K562 (cell line): ENCODE measurements around the gene ARHGDIA. TPM values are rescaled to one million over a fixed set of nuclear protein-coding genes. Genes with fewer than 3 reads are reported as not detected.

Experiments used
- BMI1 ChIP-seq: fragments of 150-350 bp; IDR thresholded peaks from 2 replicates; pipeline ENCODE4 v1.6.1; 2014; ENCODE audit warnings: low read length
- CHD2 ChIP-seq: IDR thresholded peaks from 2 replicates; pipeline ENCODE4 v1.6.1; 2011; ENCODE audit warnings: low read depth, low read length
- ESRRA ChIP-seq: fragments of 450-650 bp; IDR thresholded peaks from 2 replicates; pipeline ENCODE4 v1.6.1; 2014; ENCODE audit warnings: low read depth, mild to moderate bottlenecking, moderate library complexity, borderline replicate concordance
- FOXJ2 ChIP-seq: fragments of 200-800 bp; sonication (Bioruptor generic); IDR thresholded peaks from 2 replicates; pipeline ENCODE4 v1.6.1; 2016; ENCODE audit warnings: missing genetic modification characterization, missing compliant biosample characterization
- HLTF ChIP-seq: fragments of 450-650 bp; IDR thresholded peaks from 2 replicates; pipeline ENCODE4 v1.6.1; 2016
- HMBOX1 ChIP-seq: sonication (generic); IDR thresholded peaks from 2 replicates; pipeline ENCODE4 v1.6.1; 2016
- KDM1A ChIP-seq, 2 experiments: fragments of 450-650 bp; IDR thresholded peaks; 2 replicates each; pipeline ENCODE4 v1.6.1; 2016; ENCODE audit warnings: mild to moderate bottlenecking in 2 of 2
- NCOA6 ChIP-seq: fragments of 450-650 bp; IDR thresholded peaks from 2 replicates; pipeline ENCODE4 v1.6.1; 2017; ENCODE audit warnings: mild to moderate bottlenecking
- NFE2L1 ChIP-seq: fragments of 450-650 bp; IDR thresholded peaks from 2 replicates; pipeline ENCODE4 v1.6.1; 2016; ENCODE audit warnings: missing genetic modification characterization, low read depth, mild to moderate bottlenecking, missing compliant biosample characterization, moderate library complexity, borderline replicate concordance
- NFIX ChIP-seq: fragments of 250-450 bp; sonication (Bioruptor Pico); IDR thresholded peaks from 2 replicates; pipeline ENCODE4 v1.4.0; 2020; ENCODE audit warnings: low read depth, mild to moderate bottlenecking, moderate library complexity
- RBM34 ChIP-seq: fragments of 200-400 bp; formaldehyde crosslinking; IDR thresholded peaks from 2 replicates; pipeline ENCODE4 v1.6.1; 2018; ENCODE audit warnings: low read length, borderline replicate concordance; ENCODE audit not compliant: insufficient read depth
- TAF9B ChIP-seq: fragments of 450-650 bp; IDR thresholded peaks from 2 replicates; pipeline ENCODE4 v1.6.1; 2018; ENCODE audit warnings: mild to moderate bottlenecking; ENCODE audit not compliant: partially characterized antibody
- TBP ChIP-seq: optimal IDR thresholded peaks from 2 replicates; pipeline ENCODE3; 2011; ENCODE audit warnings: low read depth, low read length, improper control_type of control experiment
- TRIM24 ChIP-seq, 2 experiments: fragments of 450-650 bp; IDR thresholded peaks; 2 replicates each; pipeline ENCODE4 v1.6.1; 2016
- ZFP1 ChIP-seq: fragments of 450-650 bp; formaldehyde crosslinking; IDR thresholded peaks from 2 replicates; pipeline ENCODE4 v1.4.0; 2020; ENCODE audit warnings: mild to moderate bottlenecking, mixed read lengths
- ZKSCAN1 ChIP-seq: fragments of 150-350 bp; IDR thresholded peaks from 2 replicates; pipeline ENCODE4 v1.6.1; 2016; ENCODE audit warnings: low read depth, low read length
- ZNF12 ChIP-seq: sonication (generic); formaldehyde crosslinking; IDR thresholded peaks from 2 replicates; pipeline ENCODE4 v1.4.0; 2020; ENCODE audit warnings: mild to moderate bottlenecking, missing genetic modification reagents
- ZNF184 ChIP-seq: sonication (generic); formaldehyde crosslinking; IDR thresholded peaks from 2 replicates; pipeline ENCODE4 v1.5.0; 2020; ENCODE audit warnings: missing genetic modification reagents
- ZNF224 ChIP-seq: sonication (generic); formaldehyde crosslinking; IDR thresholded peaks from 2 replicates; pipeline ENCODE4 v1.8.0; 2022; ENCODE audit warnings: mild to moderate bottlenecking, missing genetic modification reagents
- ZNF583 ChIP-seq: fragments of 250-450 bp; sonication (Bioruptor Pico); IDR thresholded peaks from 2 replicates; pipeline ENCODE4 v1.4.0; 2020
- ZNF696 ChIP-seq: fragments of 250-450 bp; sonication (Bioruptor Pico); conservative IDR thresholded peaks from 2 replicates; pipeline ENCODE4 v1.4.0; 2020; ENCODE audit warnings: mild to moderate bottlenecking, moderate library complexity
- ZZZ3 ChIP-seq: fragments of 450-650 bp; IDR thresholded peaks from 2 replicates; pipeline ENCODE4 v1.6.1; 2016; ENCODE audit warnings: antibody characterized with exemption, mild to moderate bottlenecking, moderate library complexity
- polyA plus RNA-seq, 8 experiments: library from polyadenylated mRNA; depleted of rRNA in 4 of 8; stranded (reverse) in 5 of 8; unstranded in 3 of 8; fragments of >200 nt; fragmentation: Nextera tagmentation in 2 of 8; fragmentation: Illumina TruSeq in 1 of 8; extraction: Ambion mirVana in 2 of 8; extraction: Trizol in 1 of 8; gene quantifications; 2 replicates each; pipeline versions ENCODE4 v1.2.1 to v1.2.3, GENCODE V29; 2011 to 2014; ENCODE audit warnings: inconsistent platforms in 1 of 8, missing spikeins in 1 of 8
- total RNA-seq, 7 experiments: library from RNA; depleted of rRNA in 6 of 7; stranded (reverse); fragments of >200 nt in 6 of 7; fragmentation: Illumina TruSeq in 2 of 7; extraction: Trizol in 2 of 7; gene quantifications; 2 replicates each; pipeline versions ENCODE4 v1.2.1 to v1.2.3, GENCODE V29; 2011 to 2021; ENCODE audit warnings: low replicate concordance in 1 of 7
- TF ChIP-seq, protein P1 (sequence below): sonication (generic); formaldehyde crosslinking; IDR thresholded peaks from 2 replicates; pipeline ENCODE4 v1.8.0; 2023; ENCODE audit warnings: mild to moderate bottlenecking, missing genetic modification reagents
- TF ChIP-seq, protein P2 (sequence below): fragments of 250-450 bp; sonication (Bioruptor Pico); IDR thresholded peaks from 2 replicates; pipeline ENCODE4 v1.8.0; 2022; ENCODE audit warnings: inconsistent platforms

ARHGDIA gene
- total and polyA plus RNA-seq, 9 of the 15 experiments (the other 6 are each of a cell fraction or from before 2014, with no cell fraction given): 9.6 to 340 (median 97.6) TPM

DNA sequence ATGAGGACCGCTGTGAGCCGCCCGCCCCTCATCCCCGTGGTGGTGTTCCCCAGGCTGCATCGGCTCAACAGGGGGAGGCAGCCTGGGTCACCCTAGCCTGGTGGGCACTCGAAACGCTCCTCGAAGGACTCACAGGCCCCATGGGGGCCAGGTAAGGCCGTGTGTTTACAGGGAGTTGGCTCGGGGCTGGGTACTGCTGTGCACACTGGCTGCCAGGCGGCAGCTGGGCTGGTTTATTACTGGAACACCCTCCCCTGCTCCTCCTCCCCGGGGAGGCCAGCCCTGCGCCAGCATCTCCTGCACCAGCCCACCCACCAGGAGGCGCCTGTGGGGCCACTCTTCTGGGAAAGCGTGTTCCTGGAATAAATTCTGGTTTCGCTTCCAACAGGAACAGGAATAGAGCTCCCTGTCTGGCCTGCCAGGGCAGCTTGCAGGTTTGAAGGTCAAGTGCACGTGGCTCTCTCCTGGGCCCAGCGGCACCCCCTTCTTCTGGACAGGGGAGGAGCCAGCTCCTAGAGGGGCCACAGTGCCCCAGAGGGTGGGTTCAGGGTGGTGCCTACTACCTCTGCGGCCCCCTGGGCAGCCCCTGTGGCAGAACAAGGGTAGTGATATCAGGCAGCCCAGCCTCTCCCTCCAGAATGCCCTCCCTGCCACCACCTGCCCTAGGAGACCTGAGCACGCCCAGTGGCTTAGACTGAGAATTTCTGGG lies 49.4 kb downstream of the ARHGDIA start (continued):
- TF ChIP-seq HMBOX1: no peak
- TF ChIP-seq BMI1: no peak
- TF ChIP-seq FOXJ2 (tag): no peak
- no peak for TF ChIP-seq NCOA6
- TF ChIP-seq ZNF696 (CRISPR knock-in tag): no peak
- TF ChIP-seq TRIM24 (IDR thresholded peaks at IDR 0.05): peak in 1 of 2 experiments; percentile 27; a peak in 1 of 4 replicates
- peak; percentile 98 for TF ChIP-seq ESRRA
- TF ChIP-seq HLTF: no peak
- TF ChIP-seq ZKSCAN1: 0 out of 2 replicates have a peak, but pooled peaks have one; percentile 8
- no peak for TF ChIP-seq ZNF224
- TF ChIP-seq, protein P1, sequence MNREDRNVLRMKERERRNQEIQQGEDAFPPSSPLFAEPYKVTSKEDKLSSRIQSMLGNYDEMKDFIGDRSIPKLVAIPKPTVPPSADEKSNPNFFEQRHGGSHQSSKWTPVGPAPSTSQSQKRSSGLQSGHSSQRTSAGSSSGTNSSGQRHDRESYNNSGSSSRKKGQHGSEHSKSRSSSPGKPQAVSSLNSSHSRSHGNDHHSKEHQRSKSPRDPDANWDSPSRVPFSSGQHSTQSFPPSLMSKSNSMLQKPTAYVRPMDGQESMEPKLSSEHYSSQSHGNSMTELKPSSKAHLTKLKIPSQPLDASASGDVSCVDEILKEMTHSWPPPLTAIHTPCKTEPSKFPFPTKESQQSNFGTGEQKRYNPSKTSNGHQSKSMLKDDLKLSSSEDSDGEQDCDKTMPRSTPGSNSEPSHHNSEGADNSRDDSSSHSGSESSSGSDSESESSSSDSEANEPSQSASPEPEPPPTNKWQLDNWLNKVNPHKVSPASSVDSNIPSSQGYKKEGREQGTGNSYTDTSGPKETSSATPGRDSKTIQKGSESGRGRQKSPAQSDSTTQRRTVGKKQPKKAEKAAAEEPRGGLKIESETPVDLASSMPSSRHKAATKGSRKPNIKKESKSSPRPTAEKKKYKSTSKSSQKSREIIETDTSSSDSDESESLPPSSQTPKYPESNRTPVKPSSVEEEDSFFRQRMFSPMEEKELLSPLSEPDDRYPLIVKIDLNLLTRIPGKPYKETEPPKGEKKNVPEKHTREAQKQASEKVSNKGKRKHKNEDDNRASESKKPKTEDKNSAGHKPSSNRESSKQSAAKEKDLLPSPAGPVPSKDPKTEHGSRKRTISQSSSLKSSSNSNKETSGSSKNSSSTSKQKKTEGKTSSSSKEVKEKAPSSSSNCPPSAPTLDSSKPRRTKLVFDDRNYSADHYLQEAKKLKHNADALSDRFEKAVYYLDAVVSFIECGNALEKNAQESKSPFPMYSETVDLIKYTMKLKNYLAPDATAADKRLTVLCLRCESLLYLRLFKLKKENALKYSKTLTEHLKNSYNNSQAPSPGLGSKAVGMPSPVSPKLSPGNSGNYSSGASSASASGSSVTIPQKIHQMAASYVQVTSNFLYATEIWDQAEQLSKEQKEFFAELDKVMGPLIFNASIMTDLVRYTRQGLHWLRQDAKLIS (CRISPR knock-in tag): peak; percentile 28; the same call in 1 of the 2 replicates
- no peak for TF ChIP-seq ZNF184 (CRISPR knock-in tag)
- no peak for TF ChIP-seq RBM34
- TF ChIP-seq, protein P2, sequence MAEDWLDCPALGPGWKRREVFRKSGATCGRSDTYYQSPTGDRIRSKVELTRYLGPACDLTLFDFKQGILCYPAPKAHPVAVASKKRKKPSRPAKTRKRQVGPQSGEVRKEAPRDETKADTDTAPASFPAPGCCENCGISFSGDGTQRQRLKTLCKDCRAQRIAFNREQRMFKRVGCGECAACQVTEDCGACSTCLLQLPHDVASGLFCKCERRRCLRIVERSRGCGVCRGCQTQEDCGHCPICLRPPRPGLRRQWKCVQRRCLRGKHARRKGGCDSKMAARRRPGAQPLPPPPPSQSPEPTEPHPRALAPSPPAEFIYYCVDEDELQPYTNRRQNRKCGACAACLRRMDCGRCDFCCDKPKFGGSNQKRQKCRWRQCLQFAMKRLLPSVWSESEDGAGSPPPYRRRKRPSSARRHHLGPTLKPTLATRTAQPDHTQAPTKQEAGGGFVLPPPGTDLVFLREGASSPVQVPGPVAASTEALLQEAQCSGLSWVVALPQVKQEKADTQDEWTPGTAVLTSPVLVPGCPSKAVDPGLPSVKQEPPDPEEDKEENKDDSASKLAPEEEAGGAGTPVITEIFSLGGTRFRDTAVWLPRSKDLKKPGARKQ (CRISPR knock-in tag): no peak
- no peak for TF ChIP-seq ZZZ3
- TF ChIP-seq NFE2L1 (tag): no peak
- TF ChIP-seq KDM1A (IDR thresholded peaks at IDR 0.05): 0 out of 4 replicates have a peak, but pooled peaks of 1 of the 2 experiments have one; percentile 7
- TF ChIP-seq TBP: peak; percentile 43
- TF ChIP-seq CHD2: no peak
- TF ChIP-seq ZFP1 (CRISPR knock-in tag): no peak
- TF ChIP-seq NFIX (CRISPR knock-in tag): no peak
- no peak for TF ChIP-seq ZNF12
- TF ChIP-seq TAF9B: no peak
- peak; percentile 78 for TF ChIP-seq ZNF583 (CRISPR knock-in tag)
